Stimulated activated CD4-positive, alpha-beta T cell treated with anti-CD3 and anti-CD28 coated beads, Interleukin-12 subunit alpha, Interleukin-12 subunit beta, amount 100 ng/mL, for 4 hours (primary cell): Measurements from ENCODE around the gene CCDC146.
"Not testable (repeated sequence)": the region's sequence is repeated elsewhere in the genome, so short reads cannot be mapped to it uniquely, and the experiment has no call there.

ENCODE experiments used
- DNase-seq: peaks from one replicate; pipeline ENCODE4 v3.0.0-alpha.2; 2020

CCDC146 gene

GRCh38 chr7:77247206-77247850 is 124.9 kb downstream of the CCDC146 start:
- DNase-seq: peak; percentile 90

DNA sequence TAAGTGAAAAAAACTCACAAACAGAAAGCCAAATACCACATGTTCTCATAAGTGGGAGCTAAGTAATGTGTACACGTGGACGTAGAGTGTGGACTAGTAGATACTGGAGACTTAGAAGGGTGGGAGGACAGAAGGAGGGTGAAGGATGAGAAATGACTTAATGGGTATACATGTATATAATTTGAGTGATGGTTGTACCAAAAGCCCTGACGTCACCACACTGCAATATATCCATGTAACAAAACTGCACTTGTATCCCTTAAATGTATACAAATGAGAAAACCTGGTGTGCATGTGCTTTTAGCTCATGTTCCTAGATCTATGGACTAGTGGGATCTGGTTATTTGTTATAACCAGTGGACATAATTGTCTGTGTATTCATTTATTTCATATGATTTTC is 125.7 kb downstream of the CCDC146 start:
- DNase-seq: no peak

GRCh38 chr7:77252506-77252905 is 130.1 kb downstream of the CCDC146 start:
- no peak for DNase-seq

DNA sequence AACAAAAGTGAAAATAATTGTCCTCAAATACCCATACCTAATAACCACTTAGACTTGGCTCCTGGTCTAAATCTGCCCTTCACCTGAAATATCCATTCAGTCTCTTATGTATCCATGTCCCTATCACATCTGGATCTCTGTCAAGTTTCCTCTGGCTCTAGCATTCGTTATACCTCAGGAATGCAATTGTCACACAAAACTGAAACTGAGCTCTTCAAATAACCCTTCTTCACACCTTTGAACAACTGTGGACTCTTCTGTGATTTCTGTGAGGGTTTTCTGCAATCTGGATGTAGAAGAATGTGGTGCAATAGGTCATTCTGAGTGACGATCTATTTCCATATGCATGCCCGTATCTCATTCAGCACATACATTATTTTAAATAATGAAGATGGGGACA is 130.7 kb downstream of the CCDC146 start:
- no peak for DNase-seq

GRCh38 chr7:77254429-77254828 is 132.0 kb downstream of the CCDC146 start:
- DNase-seq: no peak

- DNase-seq: no peak
These were observed 132.5 kb downstream of the CCDC146 start for GRCh38 chr7:77254915-77255314.

- no peak for DNase-seq
These were observed 135.6 kb downstream of the CCDC146 start for GRCh38 chr7:77258014-77258413.

DNA sequence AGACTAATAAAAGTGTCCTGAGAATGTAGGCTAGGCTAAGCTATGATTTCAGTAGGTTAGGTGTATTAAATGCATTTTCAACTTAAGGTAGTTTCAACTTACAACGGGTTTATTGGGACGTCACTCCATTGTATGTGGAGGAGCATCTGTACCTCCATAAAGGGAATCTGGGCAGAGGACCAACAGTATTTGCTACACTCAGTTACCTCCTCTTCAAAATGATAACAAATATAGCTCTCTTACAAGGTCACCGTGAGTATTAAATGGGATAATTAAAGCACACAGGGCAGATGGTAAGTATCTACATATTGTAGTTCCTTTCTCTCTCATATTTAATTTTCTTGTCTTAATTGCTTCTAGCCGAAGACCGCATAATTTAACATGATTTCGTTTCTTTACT is 136.2 kb downstream of the CCDC146 start:
- DNase-seq: no peak

DNA sequence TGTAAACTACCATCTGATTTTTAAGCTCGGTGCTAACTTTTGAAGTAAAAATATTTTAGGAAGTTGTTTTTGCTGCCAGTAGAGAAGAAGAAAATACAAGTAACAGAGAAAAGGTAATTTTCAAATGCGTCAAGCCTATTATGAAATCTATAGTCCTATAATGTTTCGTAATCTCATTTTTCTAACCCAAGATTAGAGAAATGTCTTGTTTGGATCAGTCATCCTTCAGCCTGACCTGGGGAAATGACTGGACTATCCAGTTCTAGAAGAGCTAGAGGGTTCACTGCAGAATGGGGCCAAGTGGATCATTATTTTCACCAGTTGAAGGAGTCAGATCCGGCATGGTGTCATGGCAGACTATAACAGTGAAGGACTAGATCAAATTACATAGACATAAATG is 139.9 kb downstream of the CCDC146 start:
- no peak for DNase-seq

GRCh38 chr7:77265666-77266065 is 143.3 kb downstream of the CCDC146 start:
- no peak for DNase-seq

- no peak for DNase-seq
These were observed 143.9 kb downstream of the CCDC146 start for GRCh38 chr7:77266291-77266794.

GRCh38 chr7:77269360-77270093 is 147.1 kb downstream of the CCDC146 start:
- DNase-seq: no peak

DNA sequence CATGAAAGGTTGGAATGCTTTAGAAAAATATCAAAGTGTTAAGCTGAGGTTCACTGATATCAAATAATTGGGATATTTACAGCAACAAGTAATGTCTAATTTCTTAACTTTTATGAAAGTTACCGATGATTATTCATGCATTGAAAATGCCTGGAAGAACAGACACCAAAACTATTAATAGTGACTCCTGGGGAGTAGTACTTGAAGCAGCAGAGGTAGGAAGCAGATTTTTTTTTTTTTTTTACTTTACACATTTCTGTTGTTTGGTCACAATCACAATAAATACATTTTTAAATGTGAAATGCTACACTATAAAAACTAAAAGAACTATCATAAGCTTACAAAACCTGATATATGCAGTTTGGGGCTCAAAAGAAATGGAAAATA is 147.7 kb downstream of the CCDC146 start:
- DNase-seq: no peak

DNA sequence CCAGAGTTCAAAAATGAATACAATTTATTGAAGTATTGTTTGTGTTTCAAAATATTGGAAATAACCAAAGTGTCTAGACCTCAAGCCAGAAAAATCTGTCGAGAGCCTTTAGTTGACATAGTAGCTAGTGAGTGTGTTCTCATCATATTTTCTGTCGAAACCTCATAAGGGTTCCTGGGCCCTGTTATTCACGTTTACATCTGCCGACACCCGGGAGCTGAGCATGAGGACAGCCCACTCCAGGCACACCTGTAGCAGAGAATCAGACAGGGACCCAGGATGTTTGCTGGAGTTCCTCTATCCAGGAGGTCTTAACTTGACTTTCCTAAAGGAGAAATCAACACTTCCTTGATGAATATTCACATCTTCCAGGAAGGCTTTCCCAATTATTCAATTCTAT is 149.4 kb downstream of the CCDC146 start:
- no peak for DNase-seq

- DNase-seq: not testable (repeated sequence)
These were observed 153.2 kb downstream of the CCDC146 start for GRCh38 chr7:77275663-77276062.

DNA sequence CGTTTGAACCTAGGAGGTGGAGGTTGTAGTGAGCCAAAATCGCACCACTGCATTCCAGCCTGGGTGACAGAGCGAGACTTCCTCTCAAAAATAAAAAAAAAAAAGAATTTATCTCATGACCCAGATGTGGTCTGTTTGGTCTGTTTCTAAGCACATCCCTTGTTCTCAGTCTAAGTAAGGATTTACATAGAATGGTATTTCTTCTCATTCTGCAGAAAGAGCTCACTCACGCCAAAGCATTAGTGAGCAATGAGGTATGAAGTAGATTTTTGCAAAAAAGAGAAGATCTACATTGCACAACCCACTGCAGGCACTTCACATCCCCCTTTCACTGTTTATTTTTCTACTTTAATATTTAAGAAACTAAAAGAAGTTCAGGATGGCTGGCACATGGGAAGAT is 153.7 kb downstream of the CCDC146 start:
- no peak for DNase-seq

DNA sequence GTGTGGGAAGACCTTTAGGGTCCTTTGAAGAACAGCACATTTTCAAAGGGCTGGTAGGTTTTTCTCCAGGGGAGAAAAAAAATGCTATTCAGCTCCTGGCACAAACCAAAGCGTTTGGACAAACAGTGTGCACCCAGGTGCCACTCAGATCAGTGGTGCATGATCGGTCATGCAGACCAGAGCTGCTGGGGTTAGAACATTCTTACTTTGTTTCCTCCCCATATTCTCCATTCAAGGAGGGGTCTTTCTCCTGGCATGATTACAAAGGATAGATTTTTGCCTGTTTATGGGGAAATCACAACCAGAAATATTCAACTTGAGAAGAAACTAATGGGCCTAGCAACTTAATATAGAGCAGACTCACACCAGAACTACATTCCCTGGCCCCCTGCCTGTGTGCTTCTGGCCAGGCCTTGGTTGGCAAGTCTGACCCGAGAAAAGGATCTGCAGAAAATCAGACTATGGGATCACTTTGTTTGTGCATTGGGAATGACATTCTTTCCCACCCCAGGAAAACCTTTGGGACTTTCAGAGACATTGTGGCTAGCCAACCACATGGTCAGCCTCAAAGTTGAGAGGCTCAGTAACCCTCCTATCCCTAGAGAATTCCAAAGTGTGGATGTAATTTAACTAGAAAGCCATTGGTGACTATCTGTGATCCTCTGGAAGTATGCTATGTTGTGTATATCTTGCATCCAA is 159.5 kb downstream of the CCDC146 start:
- DNase-seq: no peak

GRCh38 chr7:77282897-77283296 is 160.5 kb downstream of the CCDC146 start:
- no peak for DNase-seq

DNA sequence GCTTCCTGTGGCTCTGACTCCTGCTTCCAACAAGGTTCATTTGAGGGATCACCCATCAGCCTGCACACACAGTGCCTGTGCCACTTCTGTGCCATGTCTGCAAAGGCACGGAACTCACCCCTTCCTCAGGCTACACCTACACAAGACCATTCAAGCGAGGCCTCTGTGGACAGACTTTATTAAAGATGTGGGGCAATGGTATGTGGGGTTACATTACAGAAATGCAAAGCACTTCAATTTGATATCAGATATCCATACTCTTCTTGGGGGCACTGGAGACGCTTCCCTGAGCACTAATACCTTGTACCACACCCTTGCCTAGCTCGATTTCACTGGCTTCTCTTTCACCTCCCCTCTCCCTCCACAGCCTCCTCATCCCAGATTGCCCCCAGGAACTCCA is 161.6 kb downstream of the CCDC146 start:
- no peak for DNase-seq

GRCh38 chr7:77284616-77285015 is 162.2 kb downstream of the CCDC146 start:
- DNase-seq: no peak

GRCh38 chr7:77288676-77289320 is 166.4 kb downstream of the CCDC146 start:
- DNase-seq: no peak

DNA sequence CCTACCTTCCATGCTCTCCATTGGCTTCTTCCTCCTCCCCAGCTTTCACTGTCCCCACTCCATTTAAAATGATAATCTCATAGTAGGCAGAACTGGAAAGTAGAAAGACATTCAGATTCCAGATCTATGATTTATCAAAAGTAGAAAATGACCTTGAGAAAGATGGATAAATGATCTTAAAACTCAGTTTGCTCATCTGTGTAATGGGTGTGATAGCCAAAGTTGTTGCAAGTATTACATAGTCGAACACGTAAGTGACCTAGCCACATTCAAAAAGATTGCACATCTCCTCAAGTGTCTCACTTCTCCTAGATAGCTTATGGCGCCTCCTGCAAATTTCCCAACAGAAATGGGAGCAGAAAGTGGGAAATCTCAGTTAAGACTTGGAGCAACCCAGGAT is 167.0 kb downstream of the CCDC146 start:
- no peak for DNase-seq

- DNase-seq: no peak
These were observed 168.0 kb downstream of the CCDC146 start for GRCh38 chr7:77290425-77290824.
